BLaER1 treated with 17β-estradiol and CSF1 and Interleukin-3, amounts not matched to agents 10 nM and 100 nM (cell line): ENCODE measurements around the gene NFE2.
"Not testable (repeated sequence)": the region's sequence is repeated elsewhere in the genome, so short reads cannot be mapped to it uniquely, and the experiment has no call there.

Experiments used
- H3K27ac ChIP-seq, 11 experiments: shearing (Covaris generic); formaldehyde crosslinking; 2 replicates each; pipeline ENCODE4 v1.8.1; 2022
- H3K27me3 ChIP-seq, 11 experiments: shearing (Covaris generic); formaldehyde crosslinking; 2 replicates each; pipeline ENCODE4 v1.8.1; 2022
- H3K36me3 ChIP-seq, 11 experiments: shearing (Covaris generic); formaldehyde crosslinking; 2 replicates each; pipeline ENCODE4 v1.8.1; 2022
- H3K4me1 ChIP-seq, 10 experiments: shearing (Covaris generic); formaldehyde crosslinking; 2 replicates each; pipeline ENCODE4 v1.8.1; 2022
- H3K4me2 ChIP-seq, 11 experiments: shearing (Covaris generic); formaldehyde crosslinking; 2 replicates each; pipeline ENCODE4 v1.8.1; 2022
- H3K4me3 ChIP-seq, 10 experiments: shearing (Covaris generic); formaldehyde crosslinking; 2 replicates each; pipeline ENCODE4 v1.8.1; 2022
- H3K9ac ChIP-seq, 11 experiments: shearing (Covaris generic); formaldehyde crosslinking; 2 replicates each; pipeline ENCODE4 v1.8.1; 2022
- H3K9me3 ChIP-seq, 11 experiments: shearing (Covaris generic); formaldehyde crosslinking; replicated peaks in 1 of 11; 2 replicates each; pipeline ENCODE4 v1.8.1; 2022
- H4K20me1 ChIP-seq, 11 experiments: shearing (Covaris generic); formaldehyde crosslinking; 2 replicates each; pipeline ENCODE4 v1.8.1; 2022
- Cebpa-rat ChIP-seq, 11 experiments: shearing (Covaris generic); IDR thresholded peaks; 2 replicates each; pipeline ENCODE4 v1.8.1; 2022

Gene NFE2

DNA sequence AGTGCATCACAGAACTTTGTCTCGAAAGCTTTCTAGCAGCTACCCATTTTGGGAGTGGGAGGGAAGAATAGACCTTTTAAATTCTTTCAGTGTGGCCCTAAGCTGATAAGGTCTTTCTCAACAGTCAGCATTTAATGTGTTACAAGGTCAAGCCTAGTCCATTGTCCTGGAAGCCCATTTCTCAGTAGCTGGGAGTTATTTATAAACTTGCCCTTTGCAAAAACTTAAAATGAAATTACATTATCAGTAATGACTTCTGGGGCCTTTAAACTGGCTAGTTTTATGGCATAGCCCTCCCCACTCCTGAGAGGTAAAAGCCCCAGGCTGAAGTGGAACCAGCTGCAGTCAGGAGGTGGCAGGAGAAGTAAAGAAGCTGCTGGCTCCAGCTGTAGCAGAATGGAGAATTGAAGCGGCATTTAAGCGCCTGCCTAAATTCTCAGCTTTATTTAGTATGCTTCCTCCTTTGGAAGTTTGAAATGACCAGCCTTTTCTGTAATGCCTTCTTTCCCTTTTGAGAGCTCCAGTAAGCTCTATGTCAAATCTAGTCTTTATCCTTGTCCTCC is 36.5 kb upstream of the NFE2 start:
- H3K4me2 ChIP-seq: peak overlapping the region in 5 of 11 experiments; percentile 7 to 64 (median 54); a peak in 9 of 22 replicates
- H3K9me3 ChIP-seq: no peaks in the 10 kb centered on the region
- H3K4me1 ChIP-seq: peaks cover 24 to 80% (median 52%) of the 10 kb centered on the region in 10 experiments
- peaks cover 24 to 53% (median 30%) of the 10 kb centered on the region in 11 experiments for H3K36me3 ChIP-seq
- peak overlapping the region in 3 of 11 experiments; percentile 1 to 8 (median 6); a peak in 3 of 22 replicates for H3K9ac ChIP-seq
- H4K20me1 ChIP-seq: peaks cover 0 to 33% (median 10%) of the 10 kb centered on the region in 11 experiments; a peak in 10 of 22 replicates
- no peak overlapping the region for H3K4me3 ChIP-seq
- H3K27ac ChIP-seq: peak overlapping the region in 1 of 11 experiments; percentile 3; a peak in 2 of 22 replicates
- no peak for TF ChIP-seq Cebpa-rat (IDR thresholded peaks at IDR 0.05)
- H3K27me3 ChIP-seq: no peaks in the 10 kb centered on the region

DNA sequence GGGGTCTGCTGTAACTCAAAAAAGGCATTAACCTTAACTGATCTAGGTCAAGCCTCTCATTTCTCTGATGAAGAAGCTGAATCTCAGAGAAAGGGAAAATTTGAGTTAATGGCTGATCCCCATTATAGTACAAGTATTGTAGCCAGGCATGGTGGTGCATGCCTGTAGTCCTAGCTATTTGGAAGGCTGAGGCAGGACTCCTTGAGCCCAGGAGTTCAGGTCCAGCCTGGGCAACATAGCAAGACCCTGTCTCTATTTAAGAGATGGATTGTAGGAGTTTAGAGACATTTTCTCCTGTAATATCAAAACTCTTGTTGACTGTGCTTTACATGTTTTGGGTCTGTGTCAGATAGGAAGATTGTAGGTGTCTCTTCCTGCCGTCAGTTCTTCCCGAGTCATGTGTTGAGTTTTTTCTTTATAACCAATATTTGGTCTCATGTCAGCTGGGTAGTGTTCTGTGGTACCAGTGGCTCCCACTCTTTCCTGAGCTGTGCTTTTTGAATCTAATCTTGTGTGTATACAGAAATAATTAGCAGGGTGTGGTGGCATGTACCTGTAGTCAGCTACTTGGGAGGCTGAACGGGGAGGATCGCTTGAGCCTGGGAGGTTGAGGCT is 32.7 kb upstream of the NFE2 start:
- Histone ChIP-seq H3K9me3 (no peaks in the 10 kb centered on the region), H3K27ac (0 out of 22 replicates have a peak overlapping the region, but pooled peaks of 1 of the 11 experiments have one; percentile 2), H3K27me3 (no peaks in the 10 kb centered on the region), H3K36me3 (peaks cover 5 to 38% (median 18%) of the 10 kb centered on the region in 11 experiments; a peak in 15 of 22 replicates), H3K4me2 (peak overlapping the region in 5 of 11 experiments; percentile 4 to 97 (median 74); a peak in 5 of 22 replicates), H3K4me3 (no peak overlapping the region), H4K20me1 (peaks cover 0 to 18% (median 0%) of the 10 kb centered on the region in 11 experiments; a peak in 6 of 22 replicates), H3K9ac (no peak overlapping the region), H3K4me1 (peaks cover 25 to 100% (median 91%) of the 10 kb centered on the region in 10 experiments)
- TF ChIP-seq Cebpa-rat (IDR thresholded peaks at IDR 0.05): no peak

DNA sequence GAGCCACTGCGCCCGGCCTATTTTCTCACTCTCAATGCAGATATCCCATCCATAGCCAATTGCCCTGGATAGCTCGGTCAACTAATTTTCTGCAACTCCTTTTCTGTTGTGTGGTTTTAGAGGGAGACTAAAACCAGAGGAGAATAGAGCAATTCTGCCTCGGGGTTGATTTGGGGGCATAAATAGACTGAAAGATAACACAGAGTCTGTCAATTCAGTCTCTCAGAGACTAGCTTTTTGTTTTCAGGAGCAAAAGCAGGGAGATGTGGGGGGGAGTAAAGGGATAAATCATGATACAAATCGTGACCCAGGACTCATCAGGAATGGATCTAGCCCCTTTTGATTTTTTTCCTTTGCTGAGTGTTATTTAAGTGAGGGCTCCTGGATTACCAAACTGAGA is 30.6 kb upstream of the NFE2 start:
- Histone ChIP-seq H3K36me3 (peaks cover 5 to 37% (median 16%) of the 10 kb centered on the region in 11 experiments; a peak in 15 of 22 replicates), H3K27ac (peak overlapping the region in 9 of 11 experiments; percentile 1 to 69 (median 48); a peak in 15 of 22 replicates), H3K9me3 (no peaks in the 10 kb centered on the region), H4K20me1 (peaks cover 0 to 5% (median 0%) of the 10 kb centered on the region in 11 experiments; a peak in 2 of 22 replicates), H3K9ac (peak overlapping the region in 7 of 11 experiments; percentile 17 to 58 (median 48); a peak in 8 of 22 replicates), H3K4me1 (peaks cover 42 to 100% (median 95%) of the 10 kb centered on the region in 10 experiments), H3K4me2 (peak overlapping the region in 9 of 11 experiments; percentile 24 to 97 (median 84); a peak in 17 of 22 replicates), H3K4me3 (peak overlapping the region in 3 of 10 experiments; percentile 11 to 41 (median 34); a peak in 3 of 20 replicates), H3K27me3 (no peaks in the 10 kb centered on the region)
- TF ChIP-seq Cebpa-rat (IDR thresholded peaks at IDR 0.05): no peak

DNA sequence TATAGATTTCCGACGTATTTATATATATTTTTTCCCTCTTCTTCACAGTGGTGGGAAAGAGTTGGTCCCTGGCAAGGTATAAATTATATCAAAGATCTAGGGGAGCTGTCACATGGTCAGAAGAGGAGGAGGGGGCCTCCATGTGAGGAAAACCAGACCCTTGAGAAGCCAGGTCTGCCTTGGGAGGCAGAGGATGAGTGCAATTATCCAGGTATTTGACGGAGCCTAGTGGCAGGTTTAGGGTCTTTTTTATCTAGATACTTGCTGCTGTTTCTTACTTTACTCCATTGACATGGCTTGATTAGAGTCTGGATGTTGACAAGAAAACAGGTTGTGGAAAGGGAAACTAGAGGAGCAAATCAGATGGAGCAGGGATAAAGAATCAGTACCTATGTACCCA is 29.6 kb upstream of the NFE2 start:
- H3K27ac ChIP-seq: peak overlapping the region in 8 of 11 experiments; percentile 1 to 69 (median 51); a peak in 12 of 22 replicates
- no peak for TF ChIP-seq Cebpa-rat (IDR thresholded peaks at IDR 0.05)
- peak overlapping the region in 10 of 11 experiments; percentile 22 to 97 (median 80); a peak in 18 of 22 replicates for H3K4me2 ChIP-seq
- H3K9ac ChIP-seq: peak overlapping the region in 9 of 11 experiments; percentile 2 to 58 (median 30); a peak in 12 of 22 replicates
- peak overlapping the region in 4 of 10 experiments; percentile 11 to 41 (median 34); a peak in 5 of 20 replicates for H3K4me3 ChIP-seq
- H3K9me3 ChIP-seq: no peaks in the 10 kb centered on the region
- H3K27me3 ChIP-seq: no peaks in the 10 kb centered on the region
- no peaks in the 10 kb centered on the region; a peak in 1 of 22 replicates for H4K20me1 ChIP-seq
- peaks cover 40 to 100% (median 94%) of the 10 kb centered on the region in 10 experiments for H3K4me1 ChIP-seq
- H3K36me3 ChIP-seq: peaks cover 5 to 37% (median 16%) of the 10 kb centered on the region in 11 experiments; a peak in 15 of 22 replicates

DNA sequence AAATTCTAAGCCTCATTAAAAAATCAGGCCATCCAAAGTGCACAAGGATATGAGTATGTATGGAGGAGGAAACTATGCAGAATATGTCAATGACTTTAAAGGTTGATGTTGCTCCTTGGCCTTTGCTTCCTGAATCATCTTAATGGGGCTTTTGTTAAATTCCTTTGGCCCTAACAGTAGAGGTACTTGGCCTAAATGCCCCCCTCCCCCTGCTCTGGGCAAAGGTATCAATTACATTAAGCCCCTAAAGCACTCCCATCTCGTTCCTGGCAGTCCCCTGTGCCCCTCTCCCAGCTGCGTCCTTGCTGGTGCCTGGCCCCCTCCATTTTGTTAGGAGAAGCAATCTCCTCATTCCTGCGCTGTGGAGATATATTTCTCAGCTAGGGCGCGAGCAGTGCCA is 28.9 kb upstream of the NFE2 start:
- Histone ChIP-seq H3K9me3 (no peaks in the 10 kb centered on the region), H3K4me2 (peak overlapping the region in 8 of 11 experiments; percentile 73 to 97 (median 86); a peak in 11 of 22 replicates), H3K36me3 (peaks cover 5 to 37% (median 16%) of the 10 kb centered on the region in 11 experiments; a peak in 15 of 22 replicates), H3K27me3 (no peaks in the 10 kb centered on the region), H3K27ac (peak overlapping the region in 5 of 11 experiments; percentile 27 to 69 (median 48); a peak in 5 of 22 replicates), H4K20me1 (no peaks in the 10 kb centered on the region; a peak in 1 of 22 replicates), H3K4me3 (no peak overlapping the region), H3K4me1 (peaks cover 33 to 93% (median 87%) of the 10 kb centered on the region in 10 experiments), H3K9ac (peak overlapping the region in 5 of 11 experiments; percentile 7 to 58 (median 26); a peak in 4 of 22 replicates)
- no peak for TF ChIP-seq Cebpa-rat (IDR thresholded peaks at IDR 0.05)

DNA sequence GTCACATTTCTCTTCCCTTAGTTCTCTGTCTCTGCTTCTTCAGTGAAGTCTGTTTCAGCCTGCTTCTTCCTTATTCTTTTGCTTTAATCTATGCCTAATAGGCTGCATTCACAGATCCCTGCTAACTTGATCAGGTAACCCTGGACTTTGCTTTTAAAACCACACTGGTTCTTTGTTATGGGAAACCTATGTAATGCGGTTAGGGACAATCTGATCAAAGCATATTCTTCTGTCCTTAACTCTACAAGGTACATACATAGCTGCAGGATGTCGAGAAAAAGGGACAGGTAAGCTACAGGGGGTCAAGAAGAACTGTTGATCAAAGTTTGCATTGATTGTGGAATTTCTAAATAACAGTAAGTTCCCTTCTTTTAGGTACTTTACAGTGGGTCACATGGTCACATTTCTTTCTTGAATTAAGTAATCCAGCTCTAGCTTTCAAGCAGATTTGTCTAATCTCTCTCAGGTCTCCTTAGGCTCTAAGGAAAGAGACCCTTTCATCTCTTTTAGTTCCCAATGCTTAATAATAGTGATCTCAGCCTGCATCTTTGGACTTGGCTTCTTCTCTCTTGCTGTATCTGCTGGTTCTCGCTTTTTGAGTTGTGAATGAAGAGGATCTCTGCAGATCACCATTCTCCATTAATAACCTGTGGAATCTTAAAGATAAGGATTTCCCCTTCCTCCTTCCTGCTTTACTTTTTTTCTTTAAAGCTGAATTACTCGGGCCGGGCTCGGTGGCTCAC is 28.0 kb upstream of the NFE2 start:
- Histone ChIP-seq H3K27me3 (no peaks in the 10 kb centered on the region), H3K36me3 (peaks cover 5 to 37% (median 16%) of the 10 kb centered on the region in 11 experiments; a peak in 15 of 22 replicates), H3K4me3 (peak overlapping the region in 2 of 10 experiments; percentile 2 to 7; a peak in 2 of 20 replicates), H3K4me1 (peaks cover 33 to 92% (median 86%) of the 10 kb centered on the region in 10 experiments), H3K4me2 (peak overlapping the region in 10 of 11 experiments; percentile 9 to 97 (median 69); a peak in 17 of 22 replicates), H3K9ac (peak overlapping the region; percentile 16 to 61 (median 50); a peak in 20 of 22 replicates), H3K9me3 (no peaks in the 10 kb centered on the region), H3K27ac (peak overlapping the region; percentile 8 to 69 (median 48); a peak in 17 of 22 replicates), H4K20me1 (no peaks in the 10 kb centered on the region; a peak in 1 of 22 replicates)
- no peak for TF ChIP-seq Cebpa-rat (IDR thresholded peaks at IDR 0.05)

DNA sequence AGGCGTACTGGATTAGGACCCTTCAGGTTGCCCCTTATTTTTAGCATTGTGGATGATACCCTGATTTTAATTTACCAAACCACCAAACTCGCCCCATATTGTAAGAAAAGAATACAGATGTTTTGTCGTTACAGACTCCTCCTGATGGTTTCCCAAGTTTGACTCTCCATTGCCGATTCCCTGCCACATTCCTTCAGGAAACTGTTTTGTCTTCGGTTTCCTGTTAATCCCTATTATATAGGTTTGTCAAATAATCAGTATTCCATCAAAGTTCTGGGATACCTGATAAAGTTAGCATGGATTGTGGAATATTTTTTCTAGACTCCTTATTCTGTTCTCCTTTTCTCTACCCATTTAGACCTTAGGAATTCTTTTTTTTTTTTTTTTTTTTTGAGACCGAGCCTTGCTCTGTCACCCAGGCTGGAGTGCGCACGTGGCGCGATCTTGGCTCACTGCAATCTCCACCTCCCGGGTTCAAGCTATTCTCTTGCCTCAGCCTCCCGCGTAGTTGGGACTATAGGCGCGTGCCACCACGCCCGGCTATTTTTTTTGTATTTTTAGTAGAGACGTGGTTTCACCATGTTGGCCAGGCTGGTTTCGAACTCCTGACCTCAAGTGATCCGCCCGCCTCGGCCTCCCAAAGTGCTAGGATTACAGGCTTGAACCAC is 24.8 kb upstream of the NFE2 start:
- Histone ChIP-seq H3K27ac (peak overlapping the region; percentile 68 to 95 (median 88)), H3K4me3 (peak overlapping the region; percentile 63 to 87 (median 76)), H3K36me3 (peaks cover 4 to 28% (median 10%) of the 10 kb centered on the region in 11 experiments; a peak in 12 of 22 replicates), H3K4me1 (peaks cover 40 to 84% (median 74%) of the 10 kb centered on the region in 10 experiments), H3K9ac (peak overlapping the region; percentile 84 to 95 (median 88)), H3K4me2 (peak overlapping the region; percentile 71 to 97 (median 81))
- H4K20me1 ChIP-seq, H3K9me3 ChIP-seq, H3K27me3 ChIP-seq: not testable (repeated sequence)
